Measurements from ENCODE around the gene EPS8L1. TPM values are rescaled to one million over a fixed set of nuclear protein-coding genes. Genes with fewer than 3 reads are reported as not detected.

Gene EPS8L1
- total RNA-seq, 1 experiment from 2014 or later: 62.1 TPM

- H4K20me1 ChIP-seq (ENCODE audit: insufficient read depth): 0 out of 2 replicates have a peak, but pooled peaks cover 3% of the 10 kb centered on the region
- H3K4me1 ChIP-seq (ENCODE audit: control insufficient read depth in 1 of 2, insufficient read depth in 2 of 2, low read length in 2 of 2): no peaks in the 10 kb centered on the region
- H3K27me3 ChIP-seq (ENCODE audit: insufficient read depth, low read length): no peaks in the 10 kb centered on the region
- peaks cover 65% of the 10 kb centered on the region for H3K79me2 ChIP-seq (ENCODE audit: insufficient read depth, low read length)
- POLR2A ChIA-PET: no interaction called here
- peaks cover 18 to 20% of the 10 kb centered on the region in 2 experiments; a peak in 3 of 4 replicates for H3K36me3 ChIP-seq (ENCODE audit: control insufficient read depth in 1 of 2, insufficient read depth in 2 of 2, low read length in 2 of 2)
- H3K9me2 ChIP-seq (ENCODE audit: insufficient read depth): no peaks in the 10 kb centered on the region
- TSS peak; percentile 10 for BruUV-seq (replicated peaks)
- DNase-seq (ENCODE audit: low read depth, low spot score) (no peak), ATAC-seq (no peak)
- TF ChIP-seq SP1 (IDR thresholded peaks at IDR 0.05; ENCODE audit: low read depth) (no peak), JUND (IDR thresholded peaks at IDR 0.05) (no peak), TCF7L2 (IDR thresholded peaks at IDR 0.05; ENCODE audit: borderline replicate concordance, extremely low read depth, insufficient read depth, insufficient read length) (no peak), ZNF274 (IDR thresholded peaks at IDR 0.05; ENCODE audit: low read depth, low read length) (no peak), ELF1 (IDR thresholded peaks at IDR 0.05; ENCODE audit: borderline replicate concordance, low read depth) (no peak), ATF3 (IDR thresholded peaks at IDR 0.05) (no peak), ZBTB33 (IDR thresholded peaks at IDR 0.05; ENCODE audit: extremely low read depth, insufficient replicate concordance, low read length) (no peak), SIN3A (IDR thresholded peaks at IDR 0.05; ENCODE audit: low read depth) (no peak), MAX (IDR thresholded peaks at IDR 0.05) (no peak), SRF (IDR thresholded peaks at IDR 0.05; ENCODE audit: low read depth) (no peak), EZH2phosphoT487 (IDR thresholded peaks at IDR 0.05; ENCODE audit: borderline replicate concordance) (no peak), EZH2 (IDR thresholded peaks at IDR 0.05) (no peak)
- TF ChIP-seq, protein P1, sequence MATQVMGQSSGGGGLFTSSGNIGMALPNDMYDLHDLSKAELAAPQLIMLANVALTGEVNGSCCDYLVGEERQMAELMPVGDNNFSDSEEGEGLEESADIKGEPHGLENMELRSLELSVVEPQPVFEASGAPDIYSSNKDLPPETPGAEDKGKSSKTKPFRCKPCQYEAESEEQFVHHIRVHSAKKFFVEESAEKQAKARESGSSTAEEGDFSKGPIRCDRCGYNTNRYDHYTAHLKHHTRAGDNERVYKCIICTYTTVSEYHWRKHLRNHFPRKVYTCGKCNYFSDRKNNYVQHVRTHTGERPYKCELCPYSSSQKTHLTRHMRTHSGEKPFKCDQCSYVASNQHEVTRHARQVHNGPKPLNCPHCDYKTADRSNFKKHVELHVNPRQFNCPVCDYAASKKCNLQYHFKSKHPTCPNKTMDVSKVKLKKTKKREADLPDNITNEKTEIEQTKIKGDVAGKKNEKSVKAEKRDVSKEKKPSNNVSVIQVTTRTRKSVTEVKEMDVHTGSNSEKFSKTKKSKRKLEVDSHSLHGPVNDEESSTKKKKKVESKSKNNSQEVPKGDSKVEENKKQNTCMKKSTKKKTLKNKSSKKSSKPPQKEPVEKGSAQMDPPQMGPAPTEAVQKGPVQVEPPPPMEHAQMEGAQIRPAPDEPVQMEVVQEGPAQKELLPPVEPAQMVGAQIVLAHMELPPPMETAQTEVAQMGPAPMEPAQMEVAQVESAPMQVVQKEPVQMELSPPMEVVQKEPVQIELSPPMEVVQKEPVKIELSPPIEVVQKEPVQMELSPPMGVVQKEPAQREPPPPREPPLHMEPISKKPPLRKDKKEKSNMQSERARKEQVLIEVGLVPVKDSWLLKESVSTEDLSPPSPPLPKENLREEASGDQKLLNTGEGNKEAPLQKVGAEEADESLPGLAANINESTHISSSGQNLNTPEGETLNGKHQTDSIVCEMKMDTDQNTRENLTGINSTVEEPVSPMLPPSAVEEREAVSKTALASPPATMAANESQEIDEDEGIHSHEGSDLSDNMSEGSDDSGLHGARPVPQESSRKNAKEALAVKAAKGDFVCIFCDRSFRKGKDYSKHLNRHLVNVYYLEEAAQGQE (IDR thresholded peaks at IDR 0.05; ENCODE audit: low read depth): no peak
- TF ChIP-seq, protein P2, sequence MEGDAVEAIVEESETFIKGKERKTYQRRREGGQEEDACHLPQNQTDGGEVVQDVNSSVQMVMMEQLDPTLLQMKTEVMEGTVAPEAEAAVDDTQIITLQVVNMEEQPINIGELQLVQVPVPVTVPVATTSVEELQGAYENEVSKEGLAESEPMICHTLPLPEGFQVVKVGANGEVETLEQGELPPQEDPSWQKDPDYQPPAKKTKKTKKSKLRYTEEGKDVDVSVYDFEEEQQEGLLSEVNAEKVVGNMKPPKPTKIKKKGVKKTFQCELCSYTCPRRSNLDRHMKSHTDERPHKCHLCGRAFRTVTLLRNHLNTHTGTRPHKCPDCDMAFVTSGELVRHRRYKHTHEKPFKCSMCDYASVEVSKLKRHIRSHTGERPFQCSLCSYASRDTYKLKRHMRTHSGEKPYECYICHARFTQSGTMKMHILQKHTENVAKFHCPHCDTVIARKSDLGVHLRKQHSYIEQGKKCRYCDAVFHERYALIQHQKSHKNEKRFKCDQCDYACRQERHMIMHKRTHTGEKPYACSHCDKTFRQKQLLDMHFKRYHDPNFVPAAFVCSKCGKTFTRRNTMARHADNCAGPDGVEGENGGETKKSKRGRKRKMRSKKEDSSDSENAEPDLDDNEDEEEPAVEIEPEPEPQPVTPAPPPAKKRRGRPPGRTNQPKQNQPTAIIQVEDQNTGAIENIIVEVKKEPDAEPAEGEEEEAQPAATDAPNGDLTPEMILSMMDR (IDR thresholded peaks at IDR 0.05 in 2 of 3, conservative IDR thresholded peaks at IDR 0.05 in 1 of 3; ENCODE audit: borderline replicate concordance in 1 of 3, insufficient read depth in 1 of 3, low read depth in 2 of 3, low read length in 2 of 3): no peak
- no peak overlapping the region for H3K27ac ChIP-seq (ENCODE audit: low read depth, low read length)
- no peak overlapping the region for H3K9ac ChIP-seq (ENCODE audit: low read length)
- no peak overlapping the region for H2AFZ ChIP-seq (ENCODE audit: low read depth, low read length, poor library complexity, severe bottlenecking)
- no peaks in the 10 kb centered on the region for H3K9me3 ChIP-seq (ENCODE audit: control insufficient read depth in 1 of 2, insufficient read depth in 1 of 2, low read depth in 1 of 2, low read length in 2 of 2)
- no peak overlapping the region for H3K4me2 ChIP-seq (ENCODE audit: low read length)
- intact Hi-C loops (cut with micrococcal nuclease): no loop called here
- RAD21 ChIA-PET (ENCODE audit: low non-redundant PET in 1 of 2, low total read pairs in 2 of 2, uncharacterized antibody in 2 of 2, unreplicated experiment in 2 of 2): no interaction called here
- CTCF ChIA-PET: interaction anchor here (0.7 kb wide), 1 partner anchor 13 kb away, joined by 3 read pairs; no protein-coding TSS in a partner anchor
- H3K4me3 ChIP-seq (replicated peaks in 1 of 2; ENCODE audit: low read depth in 1 of 2, low read length in 2 of 2): no peak overlapping the region
Observed at GRCh38 chr19:55041627-55042343, 33.9 kb upstream of the EPS8L1 start.

All from HCT116 (cell line).